ENCODE measurements around the gene TMEM74B.

DNA sequence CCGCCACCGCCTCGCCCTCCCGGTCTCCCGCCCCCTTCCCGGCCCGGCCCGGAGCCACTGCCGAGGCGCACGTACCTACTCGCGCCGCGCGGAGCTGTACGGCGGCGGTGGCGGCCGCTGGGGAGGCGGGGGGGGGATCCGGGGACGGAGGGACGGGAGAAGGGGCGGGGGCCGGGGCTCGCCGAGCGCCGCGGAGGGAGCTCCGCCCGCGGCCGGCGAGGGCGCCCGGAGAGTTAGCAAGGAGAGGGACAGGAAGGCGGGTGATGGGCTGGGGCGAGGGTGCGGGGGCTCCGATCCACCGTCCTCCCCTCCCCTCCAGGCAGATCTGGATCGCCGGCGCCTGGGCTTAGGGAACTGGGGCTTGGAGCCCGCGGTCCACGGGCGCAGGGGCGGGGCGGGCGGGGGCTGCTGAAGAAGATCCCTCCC, 548 bp upstream of the TMEM74B start:
- TF ChIP-seq, protein P1, sequence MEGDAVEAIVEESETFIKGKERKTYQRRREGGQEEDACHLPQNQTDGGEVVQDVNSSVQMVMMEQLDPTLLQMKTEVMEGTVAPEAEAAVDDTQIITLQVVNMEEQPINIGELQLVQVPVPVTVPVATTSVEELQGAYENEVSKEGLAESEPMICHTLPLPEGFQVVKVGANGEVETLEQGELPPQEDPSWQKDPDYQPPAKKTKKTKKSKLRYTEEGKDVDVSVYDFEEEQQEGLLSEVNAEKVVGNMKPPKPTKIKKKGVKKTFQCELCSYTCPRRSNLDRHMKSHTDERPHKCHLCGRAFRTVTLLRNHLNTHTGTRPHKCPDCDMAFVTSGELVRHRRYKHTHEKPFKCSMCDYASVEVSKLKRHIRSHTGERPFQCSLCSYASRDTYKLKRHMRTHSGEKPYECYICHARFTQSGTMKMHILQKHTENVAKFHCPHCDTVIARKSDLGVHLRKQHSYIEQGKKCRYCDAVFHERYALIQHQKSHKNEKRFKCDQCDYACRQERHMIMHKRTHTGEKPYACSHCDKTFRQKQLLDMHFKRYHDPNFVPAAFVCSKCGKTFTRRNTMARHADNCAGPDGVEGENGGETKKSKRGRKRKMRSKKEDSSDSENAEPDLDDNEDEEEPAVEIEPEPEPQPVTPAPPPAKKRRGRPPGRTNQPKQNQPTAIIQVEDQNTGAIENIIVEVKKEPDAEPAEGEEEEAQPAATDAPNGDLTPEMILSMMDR (IDR thresholded peaks at IDR 0.05; ENCODE audit: low read length): no peak
- TF ChIP-seq EZH2 (optimal IDR thresholded peaks at IDR 0.05; ENCODE audit: low read depth, low read length): no peak

All from MM.1S (cell line).